Left lung (tissue), 10 donors: Measurements from ENCODE around the gene NUTF2. TPM values are rescaled to one million over a fixed set of nuclear protein-coding genes. Genes with fewer than 3 reads are reported as not detected.

Experiments
- ATAC-seq: fragments of 200-7000 bp; cut with Tn5 transposase; one replicate; pipeline ENCODE4 v1.9.1; 2020; ENCODE audit warnings: moderate library complexity
- DNase-seq, 4 donors: peaks; one replicate each; pipeline ENCODE4 v3.0.0-alpha.2; 2013 to 2020
- H3K27ac ChIP-seq, 2 donors: fragments of 200-600 bp; sonication (generic) in 1 of 2; one replicate each; pipeline versions ENCODE4 v1.5.0 to v1.8.0; 2020 to 2021
- H3K27me3 ChIP-seq, 2 donors: fragments of 200-600 bp; sonication (generic) in 1 of 2; one replicate each; pipeline versions ENCODE4 v1.5.0 to v1.8.0; 2020 to 2021
- H3K36me3 ChIP-seq, 2 donors: fragments of 200-600 bp; sonication (generic) in 1 of 2; one replicate each; pipeline versions ENCODE4 v1.5.0 to v1.8.0; 2020 to 2021
- H3K4me1 ChIP-seq, 2 donors: fragments of 200-600 bp; one replicate each; pipeline ENCODE4 v1.8.0; 2021
- H3K4me3 ChIP-seq, 2 donors: fragments of 200-600 bp; sonication (generic) in 1 of 2; one replicate each; pipeline versions ENCODE4 v1.5.0 to v1.8.0; 2020 to 2021; ENCODE audit warnings: mild to moderate bottlenecking in 1 of 2
- H3K9me3 ChIP-seq, 2 donors: fragments of 200-600 bp; sonication (generic) in 1 of 2; one replicate each; pipeline versions ENCODE4 v1.5.0 to v1.8.0; 2020 to 2021
- intact Hi-C, 2 donors: fragments of 100-400 bp; cut with DNase I; formaldehyde crosslinking; loops; one replicate each; pipeline versions ENCODE4 v1.11.2 to v1.14.2; 2022
- polyA plus RNA-seq, 6 donors: library from polyadenylated mRNA; unstranded; fragments of 120-200 nt; gene quantifications; one replicate each; pipeline ENCODE4 v1.2.1, GENCODE V29; 2013; ENCODE audit not compliant: insufficient read length in 6 of 6
- total RNA-seq, 2 donors: library from RNA; stranded (reverse); fragmentation: NEBNext Ultra II Directional; extraction: Animal tissue kit (Norgen Biotek cat#: 25700); gene quantifications; one replicate each; pipeline ENCODE4 v1.2.1, GENCODE V29; 2021
- TF ChIP-seq, protein P1 (sequence below), 2 donors: fragments of 200-600 bp; sonication (generic) in 1 of 2; IDR thresholded peaks; one replicate each; pipeline versions ENCODE4 v1.5.0 to v1.8.0; 2021; ENCODE audit warnings: antibody characterized with exemption in 2 of 2
- donor health status: DM: no; HTN: yes; CAD: no.
- donor health status: DM: no; HTN: no; CAD: no.

NUTF2 gene
- total and polyA plus RNA-seq, 8 donors, result 91.5 to 123 (median 112) TPM

- ATAC-seq (peak; percentile 17), DNase-seq (no peak)
- no peaks in the 10 kb centered on the region for H3K9me3 ChIP-seq
- TF ChIP-seq, protein P1, sequence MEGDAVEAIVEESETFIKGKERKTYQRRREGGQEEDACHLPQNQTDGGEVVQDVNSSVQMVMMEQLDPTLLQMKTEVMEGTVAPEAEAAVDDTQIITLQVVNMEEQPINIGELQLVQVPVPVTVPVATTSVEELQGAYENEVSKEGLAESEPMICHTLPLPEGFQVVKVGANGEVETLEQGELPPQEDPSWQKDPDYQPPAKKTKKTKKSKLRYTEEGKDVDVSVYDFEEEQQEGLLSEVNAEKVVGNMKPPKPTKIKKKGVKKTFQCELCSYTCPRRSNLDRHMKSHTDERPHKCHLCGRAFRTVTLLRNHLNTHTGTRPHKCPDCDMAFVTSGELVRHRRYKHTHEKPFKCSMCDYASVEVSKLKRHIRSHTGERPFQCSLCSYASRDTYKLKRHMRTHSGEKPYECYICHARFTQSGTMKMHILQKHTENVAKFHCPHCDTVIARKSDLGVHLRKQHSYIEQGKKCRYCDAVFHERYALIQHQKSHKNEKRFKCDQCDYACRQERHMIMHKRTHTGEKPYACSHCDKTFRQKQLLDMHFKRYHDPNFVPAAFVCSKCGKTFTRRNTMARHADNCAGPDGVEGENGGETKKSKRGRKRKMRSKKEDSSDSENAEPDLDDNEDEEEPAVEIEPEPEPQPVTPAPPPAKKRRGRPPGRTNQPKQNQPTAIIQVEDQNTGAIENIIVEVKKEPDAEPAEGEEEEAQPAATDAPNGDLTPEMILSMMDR (IDR thresholded peaks at IDR 0.05), result no peak
- H3K4me3 ChIP-seq, result peak overlapping the region; percentile 81 to 90
- intact Hi-C loops, result no loop called here
- H3K27ac ChIP-seq, result peak overlapping the region; percentile 90 to 94
- peaks cover 6 to 52% of the 10 kb centered on the region in 2 donors for H3K4me1 ChIP-seq
- H3K36me3 ChIP-seq, result no peaks in the 10 kb centered on the region
- H3K27me3 ChIP-seq, result no peaks in the 10 kb centered on the region
Observed at GRCh38 chr16:67893743-67894399, 47.1 kb downstream of the NUTF2 start.

DNA sequence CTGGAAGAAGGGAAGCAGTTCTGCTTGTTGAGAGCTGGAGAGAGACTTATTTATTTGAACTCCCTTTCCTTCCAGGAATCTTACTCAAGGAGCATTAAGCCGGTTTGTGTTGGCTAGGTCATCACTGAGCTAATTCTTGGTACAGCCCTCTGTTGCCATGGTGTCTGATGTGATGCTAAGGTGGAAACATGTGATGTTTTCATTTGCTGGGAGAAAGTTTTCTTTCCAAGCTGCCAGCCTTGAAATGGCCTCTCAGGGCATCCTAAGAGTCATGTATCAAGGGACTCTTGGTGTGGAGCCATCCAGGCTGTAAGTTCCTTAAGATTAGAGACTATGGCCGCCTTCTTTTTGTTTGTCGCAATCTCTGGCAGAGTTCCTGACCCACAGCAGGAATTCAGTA is 50.5 kb downstream of the NUTF2 start:
- Histone ChIP-seq H3K36me3 (peaks cover 0 to 6% of the 10 kb centered on the region in 2 donors), H3K27ac (peak overlapping the region in 1 of 2 donors; percentile 41)

GRCh38 chr16:67901734-67902133 is 55.0 kb downstream of the NUTF2 start:
- no peak overlapping the region for H3K27ac ChIP-seq
- H3K36me3 ChIP-seq, result peaks cover 0 to 14% of the 10 kb centered on the region in 2 donors
- H3K4me3 ChIP-seq, result no peak overlapping the region
- no peak for DNase-seq
- ATAC-seq, result no peak
- no peaks in the 10 kb centered on the region for H3K9me3 ChIP-seq
- TF ChIP-seq, protein P1 (IDR thresholded peaks at IDR 0.05), result no peak
- intact Hi-C loops, result no loop called here
- H3K27me3 ChIP-seq, result no peaks in the 10 kb centered on the region
- H3K4me1 ChIP-seq, result peaks cover 0 to 23% of the 10 kb centered on the region in 2 donors

More for the DNA sequence above, 50.5 kb downstream of the NUTF2 start:
- intact Hi-C loops, result no loop called here
- Histone ChIP-seq H3K4me1 (peaks cover 6 to 57% of the 10 kb centered on the region in 2 donors), H3K4me3 (no peak overlapping the region), H3K9me3 (no peaks in the 10 kb centered on the region), H3K27me3 (no peaks in the 10 kb centered on the region)
- TF ChIP-seq, protein P1 (IDR thresholded peaks at IDR 0.05), result no peak
- ATAC-seq (peak; percentile 9), DNase-seq (no peak)

GRCh38 chr16:67902831-67903230 is 56.1 kb downstream of the NUTF2 start:
- H3K4me3 ChIP-seq, result no peak overlapping the region
- TF ChIP-seq, protein P1 (IDR thresholded peaks at IDR 0.05), result no peak
- ATAC-seq (no peak), DNase-seq (no peak)
- H3K27ac ChIP-seq, result peak overlapping the region in 1 of 2 donors; percentile 13
- intact Hi-C loops, result no loop called here
- no peaks in the 10 kb centered on the region for H3K9me3 ChIP-seq
- peaks cover 0 to 14% of the 10 kb centered on the region in 2 donors for H3K4me1 ChIP-seq
- peaks cover 0 to 14% of the 10 kb centered on the region in 2 donors for H3K36me3 ChIP-seq
- no peaks in the 10 kb centered on the region for H3K27me3 ChIP-seq

DNA sequence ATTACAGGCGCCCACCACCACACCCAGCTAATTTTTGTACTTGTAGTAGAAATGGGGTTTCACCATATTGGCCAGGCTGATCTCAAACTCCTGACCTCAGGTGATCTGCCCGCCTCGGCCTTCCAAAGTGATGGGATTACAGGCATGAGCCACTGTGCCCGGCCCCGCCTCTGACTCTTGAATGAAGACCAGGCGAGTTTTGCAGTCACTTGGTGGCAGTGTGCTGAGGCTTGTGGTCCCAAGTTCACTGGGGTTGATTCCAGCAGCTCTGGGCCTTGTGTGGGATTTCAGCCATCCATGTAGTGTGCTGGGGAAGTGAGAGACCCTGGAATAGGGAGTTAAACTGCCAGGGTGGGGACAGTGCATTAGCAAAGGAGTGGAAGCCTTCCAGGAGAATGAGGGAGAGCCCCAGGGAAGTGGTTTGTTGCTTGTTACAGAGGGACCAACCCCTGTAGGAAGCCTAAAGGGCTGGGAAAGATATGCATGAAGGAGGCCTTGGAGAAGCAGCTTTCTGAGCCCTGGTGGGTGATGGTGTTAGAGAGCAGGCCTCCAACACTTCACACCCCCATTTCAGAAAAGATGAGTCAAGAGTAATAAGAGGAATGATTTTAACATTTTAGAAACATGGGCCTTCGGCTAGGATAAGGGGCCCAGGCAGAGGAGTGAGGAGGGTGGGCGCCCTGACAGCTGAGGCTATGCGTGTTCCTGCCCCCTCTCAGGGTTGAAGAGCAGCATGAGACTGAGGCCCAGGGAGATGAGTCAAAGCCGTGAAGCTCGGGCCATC is 60.9 kb downstream of the NUTF2 start:
- ATAC-seq (no peak), DNase-seq (no peak)
- Histone ChIP-seq H3K4me1 (peaks cover 0 to 5% of the 10 kb centered on the region in 2 donors), H3K9me3 (no peaks in the 10 kb centered on the region), H3K27me3 (no peaks in the 10 kb centered on the region), H3K27ac (no peak overlapping the region), H3K4me3 (no peak overlapping the region), H3K36me3 (peaks cover 0 to 48% of the 10 kb centered on the region in 2 donors)
- intact Hi-C loops, result no loop called here
- TF ChIP-seq, protein P1 (IDR thresholded peaks at IDR 0.05), result no peak
